Liver (tissue), 9 donors: ENCODE measurements around the gene TWF2. TPM values are rescaled to one million over a fixed set of nuclear protein-coding genes. Genes with fewer than 3 reads are reported as not detected.

Experiments
- DNase-seq: peaks from one replicate; pipeline ENCODE4 v3.0.0-alpha.2; 2017; ENCODE audit warnings: low spot score
- H3K27ac ChIP-seq, 2 donors: one replicate each; pipeline ENCODE4 v1.7.0; 2013; ENCODE audit warnings: inconsistent platforms in 2 of 2, low read length in 2 of 2, control low read depth in 1 of 2, low read depth in 1 of 2, mild to moderate bottlenecking in 1 of 2
- H3K27me3 ChIP-seq, 4 donors: one replicate each; pipeline versions ENCODE4 v1.6.1 to v1.7.0; 2013; ENCODE audit warnings: low read length in 3 of 4, inconsistent platforms in 1 of 4, mild to moderate bottlenecking in 1 of 4, moderate library complexity in 1 of 4; ENCODE audit not compliant: control insufficient read depth in 4 of 4, insufficient read depth in 4 of 4
- H3K36me3 ChIP-seq, 4 donors: one replicate each; pipeline versions ENCODE4 v1.6.1 to v1.7.0; 2013; ENCODE audit warnings: low read length in 3 of 4, mild to moderate bottlenecking in 3 of 4, low read depth in 1 of 4, moderate library complexity in 1 of 4; ENCODE audit not compliant: control insufficient read depth in 4 of 4, insufficient read depth in 3 of 4
- H3K4me1 ChIP-seq, 4 donors: one replicate each; pipeline versions ENCODE4 v1.6.1 to v1.7.0; 2013; ENCODE audit warnings: low read length in 3 of 4, mild to moderate bottlenecking in 3 of 4, moderate library complexity in 1 of 4; ENCODE audit not compliant: control insufficient read depth in 4 of 4, insufficient read depth in 4 of 4
- H3K4me3 ChIP-seq, 3 donors: one replicate each; pipeline versions ENCODE4 v1.6.1 to v1.7.0; 2013; ENCODE audit warnings: low read length in 3 of 3, control low read depth in 1 of 3, low read depth in 1 of 3, mild to moderate bottlenecking in 1 of 3
- H3K9ac ChIP-seq, 2 donors: one replicate each; pipeline ENCODE4 v1.7.0; 2013; ENCODE audit warnings: low read length in 2 of 2, mild to moderate bottlenecking in 2 of 2, moderate library complexity in 2 of 2, control low read depth in 1 of 2, low read depth in 1 of 2
- H3K9me3 ChIP-seq, 4 donors: one replicate each; pipeline versions ENCODE4 v1.6.1 to v1.7.0; 2013; ENCODE audit warnings: low read length in 3 of 4; ENCODE audit not compliant: control insufficient read depth in 4 of 4
- ATF3 ChIP-seq: IDR thresholded peaks from 2 replicates; pipeline ENCODE4 v1.6.1; 2016; ENCODE audit warnings: antibody characterized with exemption
- CTCF ChIP-seq: fragments of 150-350 bp; IDR thresholded peaks from 2 replicates; pipeline ENCODE4 v1.5.1; 2017; ENCODE audit warnings: improper control_type of control experiment, low read depth, low read length; ENCODE audit not compliant: missing input control
- FOXA1 ChIP-seq: IDR thresholded peaks from 2 replicates; pipeline ENCODE4 v1.6.1; 2016; ENCODE audit warnings: antibody characterized with exemption
- FOXA2 ChIP-seq: IDR thresholded peaks from 2 replicates; pipeline ENCODE4 v1.6.1; 2016; ENCODE audit warnings: antibody characterized with exemption
- GABPA ChIP-seq, 2 donors: IDR thresholded peaks in 1 of 2; conservative IDR thresholded peaks in 1 of 2; 2 replicates each; pipeline ENCODE4 v1.6.1; 2016; ENCODE audit warnings: antibody characterized with exemption in 2 of 2, mild to moderate bottlenecking in 1 of 2, moderate library complexity in 1 of 2
- HNF4G ChIP-seq: IDR thresholded peaks from 2 replicates; pipeline ENCODE4 v1.6.1; 2016; ENCODE audit warnings: antibody characterized with exemption
- NR2F2 ChIP-seq: IDR thresholded peaks from 2 replicates; pipeline ENCODE4 v1.6.1; 2016; ENCODE audit warnings: antibody characterized with exemption
- RXRA ChIP-seq, 2 donors: IDR thresholded peaks; 2 replicates each; pipeline ENCODE4 v1.6.1; 2017 to 2018; ENCODE audit warnings: antibody characterized with exemption in 2 of 2, mild to moderate bottlenecking in 1 of 2
- TAF1 ChIP-seq: conservative IDR thresholded peaks from 2 replicates; pipeline ENCODE4 v1.6.1; 2016; ENCODE audit warnings: antibody characterized with exemption, mild to moderate bottlenecking
- YY1 ChIP-seq: IDR thresholded peaks from 2 replicates; pipeline ENCODE4 v1.6.1; 2016; ENCODE audit warnings: antibody characterized with exemption, mild to moderate bottlenecking
- ZBTB33 ChIP-seq: IDR thresholded peaks from 2 replicates; pipeline ENCODE4 v1.6.1; 2016; ENCODE audit warnings: antibody characterized with exemption
- WGBS: extraction: QIAGEN DNeasy Blood & Tissue Kit; methylation state at CpG from one replicate; pipeline ENCODE4 v1.1.7; 2013; 5-methylcytosine and 5-hydroxymethylcytosine counted together
- polyA plus RNA-seq, 2 donors: library from polyadenylated mRNA; stranded (reverse) in 1 of 2; unstranded in 1 of 2; fragments of 200-250 nt in 1 of 2; fragments of >200 nt in 1 of 2; fragmentation: Nextera tagmentation in 1 of 2; extraction: Ambion mirVana in 1 of 2; gene quantifications; one replicate each; pipeline versions ENCODE4 v1.2.1 to v1.2.3, GENCODE V29; 2013 to 2015
- total RNA-seq, 2 donors: library from RNA; depleted of rRNA; stranded (reverse); fragments of >200 nt; gene quantifications; one replicate each; pipeline ENCODE4 v1.2.3, GENCODE V29; 2014
- donor health status: healthy.
- donor health status: healthy.
- donor health status: healthy.
- donor health status: healthy.
- donor health status: healthy.

TWF2 gene
- total and polyA plus RNA-seq, 4 donors: 12.0 to 26.3 (median 17.6) TPM

GRCh38 chr3:52253314-52254304, 14.7 kb upstream of the TWF2 start (continued):
- TF ChIP-seq ZBTB33: no peak
- no peak for TF ChIP-seq FOXA1
- TF ChIP-seq NR2F2: no peak
- no peak for TF ChIP-seq TAF1
- no peak for TF ChIP-seq ATF3
- TF ChIP-seq FOXA2: no peak
- TF ChIP-seq YY1: no peak

GRCh38 chr3:52250122-52250521, 11.2 kb upstream of the TWF2 start:
- 93% methylated on average over 1 of the region's 1 CpG for WGBS
- DNase-seq: no peak
- Histone ChIP-seq H3K9ac (no peak overlapping the region), H3K9me3 (no peaks in the 10 kb centered on the region), H3K27me3 (no peaks in the 10 kb centered on the region), H3K27ac (no peak overlapping the region), H3K4me1 (peaks cover 3 to 21% (median 14%) of the 10 kb centered on the region in 4 donors), H3K36me3 (peaks cover 2 to 24% (median 18%) of the 10 kb centered on the region in 4 donors), H3K4me3 (no peak overlapping the region)
- no peak for TF ChIP-seq HNF4G
- no peak for TF ChIP-seq GABPA (IDR thresholded peaks at IDR 0.05 in 1 of 2, conservative IDR thresholded peaks at IDR 0.05 in 1 of 2)
- no peak for TF ChIP-seq CTCF
- no peak for TF ChIP-seq RXRA (IDR thresholded peaks at IDR 0.05)

GRCh38 chr3:52249683-52250082, 10.7 kb upstream of the TWF2 start:
- no peak overlapping the region for H3K4me3 ChIP-seq
- no peak for DNase-seq
- no peak for TF ChIP-seq RXRA (IDR thresholded peaks at IDR 0.05)
- WGBS: 90% methylated on average over 6 of the region's 6 CpGs
- H3K9me3 ChIP-seq: no peaks in the 10 kb centered on the region
- H3K27ac ChIP-seq: no peak overlapping the region
- no peak overlapping the region for H3K9ac ChIP-seq
- H3K4me1 ChIP-seq: peaks cover 3 to 23% (median 14%) of the 10 kb centered on the region in 4 donors
- H3K36me3 ChIP-seq: peaks cover 0 to 24% (median 18%) of the 10 kb centered on the region in 4 donors
- H3K27me3 ChIP-seq: no peaks in the 10 kb centered on the region
